Measurements from ENCODE around the gene ODF2L.

The ODF2L gene

DNA sequence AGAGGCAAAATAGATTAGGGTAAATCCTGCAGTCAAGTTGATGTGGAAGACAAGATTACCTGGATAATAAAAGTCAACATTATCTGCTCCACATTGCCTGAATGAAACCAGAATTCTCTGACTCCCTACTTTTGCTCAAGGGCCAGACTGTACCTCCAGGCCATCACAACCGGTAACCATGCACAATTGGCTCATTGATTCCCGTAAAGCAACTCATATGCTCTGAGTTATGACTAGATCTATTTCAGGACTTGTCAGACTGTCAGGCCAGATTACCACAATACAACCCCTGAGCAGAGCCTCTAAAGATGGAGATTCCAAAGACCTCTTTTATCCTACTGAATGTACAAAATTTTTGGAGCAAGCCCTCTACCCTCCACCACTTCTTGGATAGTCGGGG, 90.4 kb downstream of the ODF2L start:
- H3K27me3 ChIP-seq (replicated peaks; ENCODE audit: control insufficient read depth, insufficient read depth, low read length), result no peaks in the 10 kb centered on the region
- no peak overlapping the region for H3K4me3 ChIP-seq (ENCODE audit: low read length)
- H3K9ac ChIP-seq (ENCODE audit: low read length), result no peak overlapping the region
- no peak for DNase-seq (ENCODE audit: low read depth)
- no peaks in the 10 kb centered on the region for H3K36me3 ChIP-seq (ENCODE audit: control insufficient read depth, insufficient read depth, low read length, severe bottlenecking)
- no peaks in the 10 kb centered on the region for H3K4me1 ChIP-seq (ENCODE audit: control insufficient read depth, insufficient read depth, low read length)
- H3K9me3 ChIP-seq (ENCODE audit: control insufficient read depth, low read length), result no peaks in the 10 kb centered on the region

GRCh38 chr1:86303041-86303690, 93.0 kb downstream of the ODF2L start:
- H3K27me3 ChIP-seq (replicated peaks; ENCODE audit: control insufficient read depth, insufficient read depth, low read length), result no peaks in the 10 kb centered on the region
- no peak overlapping the region for H3K4me3 ChIP-seq (ENCODE audit: low read length)
- H3K9me3 ChIP-seq (ENCODE audit: control insufficient read depth, low read length), result no peaks in the 10 kb centered on the region
- H3K36me3 ChIP-seq (ENCODE audit: control insufficient read depth, insufficient read depth, low read length, severe bottlenecking), result no peaks in the 10 kb centered on the region
- H3K9ac ChIP-seq (ENCODE audit: low read length), result no peak overlapping the region
- DNase-seq (ENCODE audit: low read depth), result no peak
- H3K4me1 ChIP-seq (ENCODE audit: control insufficient read depth, insufficient read depth, low read length), result no peaks in the 10 kb centered on the region

All from adipocyte (in vitro differentiated cells).